ENCODE data around the gene TPPP3. TPM values are rescaled to one million over a fixed set of nuclear protein-coding genes. Genes with fewer than 3 reads are reported as not detected.

The TPPP3 gene
- total and polyA plus RNA-seq, 4 donors: 7.2 to 51.9 (median 23.9) TPM

DNA sequence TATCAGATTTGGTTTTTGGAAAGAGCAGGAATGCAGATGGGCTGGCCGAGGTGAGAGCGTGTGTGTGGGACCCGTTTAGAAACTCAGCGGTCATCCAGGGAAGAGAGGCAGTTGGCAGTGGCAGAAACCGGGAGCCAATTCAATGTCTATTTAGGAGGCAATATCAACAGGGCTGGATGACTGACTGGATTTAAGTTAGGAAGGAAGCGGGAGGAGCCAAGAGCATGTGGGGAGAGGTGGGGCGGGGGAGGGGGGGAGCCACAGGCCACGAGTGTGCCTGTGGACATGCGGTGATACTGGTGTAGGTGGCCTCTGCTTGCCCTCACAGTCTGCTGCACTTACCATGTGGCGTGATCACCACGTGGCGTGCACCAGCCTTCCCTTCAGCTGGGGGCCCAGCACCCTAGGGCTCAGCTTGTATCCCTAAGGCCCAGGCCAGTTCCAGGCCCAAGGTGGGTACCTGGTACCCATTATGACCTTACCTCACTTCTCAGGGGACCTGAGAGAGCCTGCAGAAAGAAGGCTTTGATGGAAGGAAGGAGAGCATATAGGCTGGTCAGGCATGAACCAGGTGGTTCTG, 10.8 kb upstream of the TPPP3 start:
- H3K27ac ChIP-seq (ENCODE audit: low read depth in 1 of 2, low read length in 2 of 2): no peak overlapping the region
- H3K9me3 ChIP-seq (ENCODE audit: control insufficient read depth, low read length): no peaks in the 10 kb centered on the region
- H3K27me3 ChIP-seq (ENCODE audit: control insufficient read depth in 1 of 2, insufficient read depth in 2 of 2, low read length in 1 of 2): no peaks in the 10 kb centered on the region
- H3K4me1 ChIP-seq (ENCODE audit: control insufficient read depth in 1 of 2, insufficient read depth in 2 of 2, low read length in 2 of 2): no peaks in the 10 kb centered on the region
- WGBS, 2 donors: 90 to 95% methylated on average over 12 of the region's 12 CpGs
- intact Hi-C loops (cut with DNase I): no loop called here
- H3K36me3 ChIP-seq (ENCODE audit: control insufficient read depth in 1 of 2, insufficient read depth in 2 of 2, low read length in 1 of 2): no peaks in the 10 kb centered on the region
- DNase-seq: peak in 1 of 2 donors; percentile 54
- no peak for ATAC-seq (ENCODE audit: low FRiP score)
- H3K4me3 ChIP-seq (ENCODE audit: low read length in 2 of 2): no peak overlapping the region

DNA sequence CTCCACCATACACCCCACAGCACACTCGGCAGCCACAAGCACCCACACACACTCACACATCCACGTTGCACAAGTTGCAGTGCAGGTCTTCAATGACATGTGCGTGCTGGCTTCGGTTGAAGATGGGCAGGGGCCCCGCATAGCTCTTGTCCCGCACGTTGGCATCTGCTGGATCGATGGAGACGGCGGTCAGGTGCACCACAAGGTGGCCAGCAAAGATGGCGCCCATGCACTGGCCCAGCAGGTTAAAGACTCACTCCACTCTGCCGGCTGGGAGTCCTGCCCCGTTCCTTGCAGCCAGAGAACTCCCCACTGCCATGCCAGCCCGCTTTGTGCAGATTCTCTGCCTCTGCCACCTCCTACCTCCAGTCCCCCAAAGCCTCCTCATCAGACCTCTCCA, 7.6 kb upstream of the TPPP3 start:
- intact Hi-C loops (cut with DNase I): no loop called here
- H3K4me1 ChIP-seq (ENCODE audit: control insufficient read depth in 1 of 2, insufficient read depth in 2 of 2, low read length in 2 of 2): no peaks in the 10 kb centered on the region
- no peak for ATAC-seq (ENCODE audit: low FRiP score)

DNA sequence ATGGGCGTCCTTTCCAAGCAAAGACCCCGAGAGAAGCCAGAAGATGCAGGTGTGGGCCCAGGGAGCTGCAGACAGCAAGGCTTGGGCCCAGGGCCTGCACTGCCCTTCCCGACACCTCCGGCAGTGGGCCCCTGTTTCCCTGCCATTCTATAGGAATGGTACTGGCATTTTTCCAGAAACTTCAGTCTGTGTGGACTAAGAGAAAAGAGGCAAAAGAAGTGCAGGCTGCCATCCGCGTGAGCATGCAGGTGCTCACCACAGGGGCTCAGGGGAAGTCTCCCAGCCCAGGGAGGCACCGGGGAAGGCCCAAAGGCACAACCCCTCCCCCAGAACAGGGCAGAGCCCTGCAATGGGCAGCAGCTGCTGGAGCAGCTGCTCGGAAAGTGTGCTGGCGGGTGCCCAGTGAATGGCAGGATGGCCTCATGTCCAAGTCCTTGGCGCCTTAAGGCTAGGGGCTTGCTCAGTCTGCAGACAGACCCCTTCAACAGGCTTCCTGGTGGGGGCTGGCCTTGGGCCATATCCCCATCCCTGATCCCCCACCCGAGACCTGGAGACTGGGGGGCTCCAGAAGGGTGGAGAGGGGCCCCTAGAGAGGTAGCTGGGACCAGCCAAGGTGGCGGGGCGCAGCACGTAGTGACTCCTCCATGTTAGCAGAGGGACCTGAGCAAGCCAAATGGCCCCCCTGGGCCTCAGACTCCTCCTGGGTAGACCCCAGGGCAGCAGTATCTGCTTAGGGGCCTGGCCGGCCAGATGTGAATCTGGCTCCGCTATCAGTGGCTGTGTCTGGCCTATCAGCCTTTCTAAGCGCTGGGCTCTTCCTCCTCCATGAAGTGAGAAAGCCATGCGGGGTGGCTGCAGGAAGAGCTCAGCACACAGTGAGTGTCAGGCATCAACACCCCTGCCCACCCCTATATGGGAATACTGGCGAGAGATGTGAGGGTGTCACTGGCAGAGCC, 6.7 kb upstream of the TPPP3 start:
- Histone ChIP-seq H3K4me3 (ENCODE audit: low read length in 2 of 2) (no peak overlapping the region), H3K27ac (ENCODE audit: low read depth in 1 of 2, low read length in 2 of 2) (no peak overlapping the region), H3K27me3 (ENCODE audit: control insufficient read depth in 1 of 2, insufficient read depth in 2 of 2, low read length in 1 of 2) (no peaks in the 10 kb centered on the region), H3K9me3 (ENCODE audit: control insufficient read depth, low read length) (no peaks in the 10 kb centered on the region), H3K4me1 (ENCODE audit: control insufficient read depth in 1 of 2, insufficient read depth in 2 of 2, low read length in 2 of 2) (no peaks in the 10 kb centered on the region), H3K36me3 (ENCODE audit: control insufficient read depth in 1 of 2, insufficient read depth in 2 of 2, low read length in 1 of 2) (no peaks in the 10 kb centered on the region)
- 70 to 74% methylated on average over 19 of the region's 19 CpGs for WGBS, 2 donors
- intact Hi-C loops (cut with DNase I): no loop called here
- no peak for ATAC-seq (ENCODE audit: low FRiP score)
- peak in 1 of 2 donors; percentile 70 for DNase-seq

More for the DNA sequence above, 7.6 kb upstream of the TPPP3 start:
- WGBS, 2 donors: 93 to 96% methylated on average over 14 of the region's 14 CpGs
- DNase-seq: peak in 1 of 2 donors; percentile 52
- no peaks in the 10 kb centered on the region for H3K9me3 ChIP-seq (ENCODE audit: control insufficient read depth, low read length)
- H3K27me3 ChIP-seq (ENCODE audit: control insufficient read depth in 1 of 2, insufficient read depth in 2 of 2, low read length in 1 of 2): no peaks in the 10 kb centered on the region
- no peak overlapping the region for H3K27ac ChIP-seq (ENCODE audit: low read depth in 1 of 2, low read length in 2 of 2)
- H3K36me3 ChIP-seq (ENCODE audit: control insufficient read depth in 1 of 2, insufficient read depth in 2 of 2, low read length in 1 of 2): no peaks in the 10 kb centered on the region
- H3K4me3 ChIP-seq (ENCODE audit: low read length in 2 of 2): no peak overlapping the region

DNA sequence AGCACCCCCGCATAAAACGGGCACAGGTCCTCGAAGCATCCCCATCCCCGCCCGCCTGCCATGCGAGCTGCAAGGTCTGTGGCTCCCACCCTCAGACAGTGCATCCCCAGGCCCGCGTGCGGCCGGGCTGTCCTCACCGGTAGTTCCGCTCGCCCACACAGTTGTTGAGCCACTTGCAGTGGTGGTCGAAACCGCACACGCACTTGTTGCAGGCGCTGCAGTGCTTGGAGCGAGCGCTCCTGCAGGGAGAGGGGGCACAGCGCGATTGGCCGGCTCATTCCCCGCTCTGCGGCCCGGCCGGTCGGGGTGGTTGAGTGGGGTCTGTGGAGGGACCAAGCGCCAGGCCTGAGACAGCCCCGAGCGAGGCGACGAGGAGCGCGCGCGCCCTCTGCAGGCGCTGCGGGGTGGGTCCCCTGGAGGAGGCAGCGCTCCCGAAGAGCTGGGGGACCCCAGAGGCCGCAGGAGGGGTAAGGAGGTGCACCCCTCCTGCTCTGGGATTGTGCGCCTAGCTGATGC, 6.0 kb upstream of the TPPP3 start:
- no peaks in the 10 kb centered on the region for H3K9me3 ChIP-seq (ENCODE audit: control insufficient read depth, low read length)
- H3K36me3 ChIP-seq (ENCODE audit: control insufficient read depth in 1 of 2, insufficient read depth in 2 of 2, low read length in 1 of 2): no peaks in the 10 kb centered on the region
- ATAC-seq (ENCODE audit: low FRiP score): peak; percentile 33
- no peaks in the 10 kb centered on the region for H3K4me1 ChIP-seq (ENCODE audit: control insufficient read depth in 1 of 2, insufficient read depth in 2 of 2, low read length in 2 of 2)
- 24 to 27% methylated on average over 42 of the region's 42 CpGs for WGBS, 2 donors
- DNase-seq: peak in 1 of 2 donors; percentile 84
- H3K27me3 ChIP-seq (ENCODE audit: control insufficient read depth in 1 of 2, insufficient read depth in 2 of 2, low read length in 1 of 2): no peaks in the 10 kb centered on the region
- no peak overlapping the region for H3K27ac ChIP-seq (ENCODE audit: low read depth in 1 of 2, low read length in 2 of 2)
- H3K4me3 ChIP-seq (ENCODE audit: low read length in 2 of 2): no peak overlapping the region
- intact Hi-C loops (cut with DNase I): no loop called here

DNA sequence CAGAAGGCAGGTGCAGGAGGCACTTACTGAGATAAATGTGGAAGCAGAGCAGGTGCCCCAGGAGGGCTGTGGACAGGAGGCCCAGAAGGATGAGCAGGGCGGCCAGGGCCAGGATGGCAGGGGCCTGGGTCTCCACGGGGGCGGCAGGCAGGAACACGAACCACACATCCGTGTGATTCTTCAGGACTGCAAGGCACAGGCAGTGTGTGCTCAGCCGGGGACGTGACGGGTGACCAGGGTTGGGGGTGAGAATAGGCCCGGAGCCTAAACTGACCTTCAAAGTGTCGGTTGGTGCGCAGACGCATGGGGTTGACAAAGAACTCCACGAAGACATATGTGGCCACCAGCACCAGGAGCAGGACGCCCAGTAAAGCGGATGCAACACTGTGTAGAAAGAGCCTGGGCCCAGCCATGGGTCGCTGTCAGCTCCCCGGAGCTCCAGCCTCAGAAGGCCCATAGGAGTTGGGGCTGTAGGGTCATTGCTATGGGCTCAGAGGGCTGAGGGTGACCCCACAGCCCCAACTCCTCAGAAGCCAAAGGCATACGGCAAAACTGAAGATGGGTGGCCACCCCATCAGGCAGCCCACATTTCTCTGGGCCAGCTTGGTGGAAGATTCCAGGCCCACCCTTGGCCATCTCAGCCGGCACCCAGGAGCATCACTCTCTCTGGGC, 5.4 kb upstream of the TPPP3 start:
- 93 to 94% methylated on average over 19 of the region's 19 CpGs for WGBS, 2 donors
- no peak overlapping the region for H3K4me3 ChIP-seq (ENCODE audit: low read length in 2 of 2)

DNA sequence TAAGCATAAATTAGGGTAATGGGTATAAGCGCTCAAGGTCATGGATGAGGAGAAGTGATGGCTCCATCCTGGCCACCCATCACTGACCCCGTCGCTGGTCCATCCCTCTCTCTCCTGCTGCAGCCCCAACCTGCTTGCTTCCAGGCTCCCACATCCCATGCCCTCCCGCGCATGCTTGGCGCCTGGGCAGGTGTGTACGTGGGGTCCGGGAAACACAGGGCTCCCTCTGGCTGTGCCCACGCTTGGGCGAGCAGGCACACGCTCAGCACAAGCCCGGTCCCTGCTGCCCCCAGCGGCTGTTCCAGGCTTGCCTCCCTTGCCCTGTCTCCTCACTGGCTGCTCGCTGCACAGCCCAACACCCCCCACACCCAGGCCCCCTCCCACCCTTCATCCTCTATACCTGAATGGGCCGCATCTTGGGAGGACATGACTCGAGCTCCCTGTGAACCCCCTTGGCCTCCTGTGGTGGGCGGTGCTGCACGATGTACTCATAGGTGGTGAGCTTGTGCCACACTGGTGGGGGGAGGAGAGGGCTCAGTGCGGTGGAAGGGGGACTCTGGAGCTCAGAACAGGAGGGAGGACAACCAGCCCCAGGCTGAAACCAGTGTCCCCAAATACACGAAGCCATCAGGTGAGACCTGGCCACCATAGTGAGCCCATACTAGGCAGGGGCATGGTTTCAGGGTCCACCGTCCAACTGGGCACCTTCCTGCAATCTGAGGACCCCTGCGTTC, 4.7 kb upstream of the TPPP3 start:
- Histone ChIP-seq H3K27ac (ENCODE audit: low read depth in 1 of 2, low read length in 2 of 2) (no peak overlapping the region), H3K4me3 (ENCODE audit: low read length in 2 of 2) (no peak overlapping the region), H3K4me1 (ENCODE audit: control insufficient read depth in 1 of 2, insufficient read depth in 2 of 2, low read length in 2 of 2) (no peaks in the 10 kb centered on the region), H3K36me3 (ENCODE audit: control insufficient read depth in 1 of 2, insufficient read depth in 2 of 2, low read length in 1 of 2) (no peaks in the 10 kb centered on the region), H3K27me3 (ENCODE audit: control insufficient read depth in 1 of 2, insufficient read depth in 2 of 2, low read length in 1 of 2) (no peaks in the 10 kb centered on the region), H3K9me3 (ENCODE audit: control insufficient read depth, low read length) (no peaks in the 10 kb centered on the region)
- intact Hi-C loops (cut with DNase I): no loop called here
- DNase-seq: peak in 1 of 2 donors; percentile 69
- no peak for ATAC-seq (ENCODE audit: low FRiP score)
- WGBS, 2 donors: 80 to 86% methylated on average over 19 to 22 of the region's 22 CpGs

More for the DNA sequence above, 5.4 kb upstream of the TPPP3 start:
- Histone ChIP-seq H3K4me1 (ENCODE audit: control insufficient read depth in 1 of 2, insufficient read depth in 2 of 2, low read length in 2 of 2) (no peaks in the 10 kb centered on the region), H3K27me3 (ENCODE audit: control insufficient read depth in 1 of 2, insufficient read depth in 2 of 2, low read length in 1 of 2) (no peaks in the 10 kb centered on the region), H3K9me3 (ENCODE audit: control insufficient read depth, low read length) (no peaks in the 10 kb centered on the region), H3K27ac (ENCODE audit: low read depth in 1 of 2, low read length in 2 of 2) (no peak overlapping the region), H3K36me3 (ENCODE audit: control insufficient read depth in 1 of 2, insufficient read depth in 2 of 2, low read length in 1 of 2) (no peaks in the 10 kb centered on the region)
- DNase-seq (peak in 1 of 2 donors; percentile 73), ATAC-seq (ENCODE audit: low FRiP score) (no peak)
- intact Hi-C loops (cut with DNase I): no loop called here

DNA sequence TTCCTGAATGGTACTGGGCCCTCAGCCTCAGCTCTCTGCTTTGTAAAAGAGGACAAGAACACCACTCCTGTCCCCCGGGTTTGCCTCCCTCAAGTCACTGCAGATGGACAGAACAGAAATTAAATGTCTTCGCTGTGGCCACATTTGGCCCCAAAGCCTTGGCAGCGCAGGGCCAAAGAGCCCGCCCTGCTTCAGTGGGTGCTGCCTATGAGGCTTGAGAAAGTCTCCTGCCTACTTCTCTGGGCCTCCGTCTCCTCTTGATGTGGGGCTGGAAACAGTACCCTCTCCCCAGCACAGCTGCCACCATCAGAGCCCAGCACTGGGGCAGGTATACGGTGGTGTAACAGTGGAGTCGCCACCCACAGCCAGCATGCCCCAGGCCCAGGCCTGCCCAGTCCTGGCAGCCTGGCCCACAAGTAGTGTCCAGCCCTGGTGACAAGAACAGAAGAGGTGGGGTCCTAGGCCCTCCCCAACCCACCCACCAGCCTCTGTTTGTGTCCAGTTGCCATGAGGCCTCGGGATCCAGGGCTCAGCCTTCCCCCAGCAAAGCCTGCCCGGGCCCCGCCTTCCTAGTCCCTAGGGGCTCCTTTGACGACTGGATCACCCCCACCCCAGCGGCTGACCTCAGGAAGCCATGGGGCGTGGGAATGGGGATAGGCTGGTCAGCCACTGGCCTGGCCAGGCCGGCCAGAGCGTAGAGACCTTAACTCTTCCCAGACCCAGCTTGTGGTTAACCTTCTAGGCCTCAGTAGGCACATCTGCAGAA, 3.9 kb upstream of the TPPP3 start:
- intact Hi-C loops (cut with DNase I): no loop called here
- Histone ChIP-seq H3K4me1 (ENCODE audit: control insufficient read depth in 1 of 2, insufficient read depth in 2 of 2, low read length in 2 of 2) (no peaks in the 10 kb centered on the region), H3K36me3 (ENCODE audit: control insufficient read depth in 1 of 2, insufficient read depth in 2 of 2, low read length in 1 of 2) (no peaks in the 10 kb centered on the region), H3K9me3 (ENCODE audit: control insufficient read depth, low read length) (no peaks in the 10 kb centered on the region), H3K27ac (ENCODE audit: low read depth in 1 of 2, low read length in 2 of 2) (no peak overlapping the region), H3K27me3 (ENCODE audit: control insufficient read depth in 1 of 2, insufficient read depth in 2 of 2, low read length in 1 of 2) (no peaks in the 10 kb centered on the region), H3K4me3 (ENCODE audit: low read length in 2 of 2) (no peak overlapping the region)
- no peak for ATAC-seq (ENCODE audit: low FRiP score)
- peak in 1 of 2 donors; percentile 80 for DNase-seq
- 76% methylated on average over 15 of the region's 15 CpGs for WGBS, 2 donors
